H1 (cell line): ENCODE measurements around the gene DNASE1. TPM values are rescaled to one million over a fixed set of nuclear protein-coding genes. Genes with fewer than 3 reads are reported as not detected.

ENCODE experiments used
- CTCF ChIA-PET: fragments of 300-600 bp; sonication (Branson Sonifier 250); formaldehyde crosslinking; loops from one replicate; lab custom pipeline; 2021; ENCODE audit not compliant: partially characterized antibody; lab: Charles Lee
- POLR2A ChIA-PET: fragments of 300-600 bp; sonication (Branson Sonifier 250); formaldehyde crosslinking; loops from one replicate; lab custom pipeline; 2021; ENCODE audit warnings: inconsistent platforms; ENCODE audit not compliant: partially characterized antibody; lab: Charles Lee
- DNase-seq, 2 experiments: peaks; one replicate each; pipeline versions ENCODE4 v3.0.0 to v3.0.0-alpha.2; 2010 to 2022; ENCODE audit warnings: low spot score in 2 of 2, low read depth in 1 of 2, mixed read lengths in 1 of 2
- FAIRE-seq: peaks from 2 replicates; lab custom pipeline; 2011; peaks lifted over from hg19 to GRCh38; lab: Jason Lieb, UNC
- H2AFZ ChIP-seq: 2 replicates; pipeline ENCODE4 v1.8.1; 2012; ENCODE audit warnings: low read length, inconsistent platforms
- H2AK5ac ChIP-seq: 2 replicates; pipeline ENCODE4 v1.6.1; 2013; ENCODE audit warnings: low read depth, low read length
- H2BK120ac ChIP-seq: replicated peaks from 2 replicates; pipeline ENCODE3; 2013; ENCODE audit warnings: low read depth, low read length, inconsistent platforms
- H2BK12ac ChIP-seq: 2 replicates; pipeline ENCODE4 v1.6.1; 2013; ENCODE audit warnings: low read depth, low read length
- H2BK15ac ChIP-seq: 2 replicates; pipeline ENCODE4 v1.6.1; 2013; ENCODE audit warnings: low read length
- H2BK20ac ChIP-seq: 2 replicates; pipeline ENCODE4 v1.6.1; 2013; ENCODE audit warnings: low read length
- H2BK5ac ChIP-seq: 2 replicates; pipeline ENCODE4 v1.6.1; 2013; ENCODE audit warnings: low read depth, low read length
- H3K14ac ChIP-seq: 2 replicates; pipeline ENCODE4 v1.6.1; 2013; ENCODE audit warnings: inconsistent platforms; ENCODE audit not compliant: insufficient read length
- H3K18ac ChIP-seq: 2 replicates; pipeline ENCODE4 v1.6.1; 2013; ENCODE audit warnings: low read length; ENCODE audit errors: extremely low read depth
- H3K23ac ChIP-seq: 2 replicates; pipeline ENCODE4 v1.6.1; 2013; ENCODE audit warnings: inconsistent platforms; ENCODE audit not compliant: insufficient read length
- H3K23me2 ChIP-seq: 2 replicates; pipeline ENCODE4 v1.6.1; 2013; ENCODE audit warnings: low read depth, low read length
- H3K27ac ChIP-seq: 2 replicates; pipeline ENCODE4 v1.6.1; 2011; ENCODE audit warnings: low read depth, low read length, inconsistent platforms
- H3K27me3 ChIP-seq, 4 experiments: replicated peaks in 1 of 4; 1 replicate in 1 of 4; 2 replicates in 3 of 4; pipeline versions ENCODE4 v1.6.1 to v1.8.1; 2011 to 2013; ENCODE audit warnings: low read length in 3 of 4, mild to moderate bottlenecking in 3 of 4, inconsistent platforms in 2 of 4, mixed read lengths in 2 of 4, moderate library complexity in 1 of 4; ENCODE audit not compliant: control insufficient read depth in 3 of 4, insufficient read depth in 3 of 4; ENCODE audit errors: extremely low read depth in 1 of 4
- H3K36me3 ChIP-seq, 4 experiments: 2 replicates each; pipeline versions ENCODE4 v1.6.1 to v1.8.1; 2011 to 2013; ENCODE audit warnings: mild to moderate bottlenecking in 4 of 4, low read length in 3 of 4, moderate library complexity in 2 of 4, control low read depth in 1 of 4, inconsistent platforms in 1 of 4; ENCODE audit not compliant: insufficient read depth in 4 of 4, control insufficient read depth in 2 of 4
- H3K4ac ChIP-seq: replicated peaks from 2 replicates; pipeline ENCODE3; 2013; ENCODE audit warnings: low read length, low read depth, mixed read lengths, inconsistent platforms; ENCODE audit not compliant: insufficient read length
- H3K4me1 ChIP-seq, 4 experiments: replicated peaks in 1 of 4; 1 replicate in 1 of 4; 2 replicates in 3 of 4; pipeline versions ENCODE4 v1.6.1 to v1.8.1; 2011 to 2013; ENCODE audit warnings: low read length in 3 of 4, inconsistent platforms in 2 of 4, mixed read lengths in 1 of 4; ENCODE audit not compliant: insufficient read depth in 4 of 4, control insufficient read depth in 3 of 4
- H3K4me2 ChIP-seq, 2 experiments: 2 replicates each; pipeline versions ENCODE4 v1.6.1 to v1.8.1; 2011 to 2013; ENCODE audit warnings: low read depth in 2 of 2, low read length in 2 of 2, control low read depth in 1 of 2, inconsistent platforms in 1 of 2, mild to moderate bottlenecking in 1 of 2; ENCODE audit not compliant: insufficient read depth in 1 of 2
- H3K4me3 ChIP-seq, 4 experiments: fragments of 200-600, 300-600 bp in 1 of 4; sonication (generic), shearing (Covaris generic), sonication (Bioruptor Twin) in 1 of 4; 2 replicates each; pipeline versions ENCODE4 v1.5.1 to v1.8.1; 2011 to 2016; ENCODE audit warnings: low read length in 4 of 4, low read depth in 3 of 4, control low read depth in 2 of 4, inconsistent platforms in 2 of 4, mild to moderate bottlenecking in 2 of 4, mixed read lengths in 1 of 4, moderate library complexity in 1 of 4; ENCODE audit not compliant: insufficient read depth in 2 of 4; ENCODE audit errors: extremely low read depth in 1 of 4
- H3K56ac ChIP-seq: replicated peaks from 2 replicates; pipeline ENCODE3; 2013; ENCODE audit warnings: low read depth, mild to moderate bottlenecking, mixed read lengths, low read length, inconsistent platforms; ENCODE audit not compliant: insufficient read length
- H3K79me1 ChIP-seq: 2 replicates; pipeline ENCODE4 v1.6.1; 2013; ENCODE audit warnings: low read depth, low read length, control low read depth
- H3K79me2 ChIP-seq, 2 experiments: 2 replicates each; pipeline versions ENCODE4 v1.6.1 to v1.8.1; 2012 to 2013; ENCODE audit warnings: low read length in 2 of 2, mild to moderate bottlenecking in 2 of 2, inconsistent platforms in 1 of 2; ENCODE audit not compliant: insufficient read depth in 2 of 2, control insufficient read depth in 1 of 2
- H3K9ac ChIP-seq, 4 experiments: replicated peaks in 1 of 4; 1 replicate in 1 of 4; 2 replicates in 3 of 4; pipeline versions ENCODE4 v1.6.1 to v1.8.1; 2011 to 2013; ENCODE audit warnings: low read depth in 3 of 4, low read length in 3 of 4, control low read depth in 2 of 4, mild to moderate bottlenecking in 2 of 4, moderate library complexity in 2 of 4, inconsistent platforms in 1 of 4; ENCODE audit errors: extremely low read depth in 1 of 4
- H3K9me3 ChIP-seq, 2 experiments: 2 replicates each; pipeline versions ENCODE4 v1.6.1 to v1.8.1; 2012 to 2013; ENCODE audit warnings: mild to moderate bottlenecking in 2 of 2, moderate library complexity in 2 of 2, control low read depth in 1 of 2, inconsistent platforms in 1 of 2, low read depth in 1 of 2, low read length in 1 of 2, mixed read lengths in 1 of 2; ENCODE audit not compliant: insufficient read depth in 2 of 2
- H4K20me1 ChIP-seq, 2 experiments: replicated peaks in 1 of 2; 2 replicates each; pipeline versions ENCODE3 to v1.8.1; 2011 to 2013; ENCODE audit warnings: inconsistent platforms in 2 of 2, low read length in 2 of 2, mild to moderate bottlenecking in 1 of 2; ENCODE audit not compliant: insufficient read depth in 2 of 2, control insufficient read depth in 1 of 2
- H4K5ac ChIP-seq: 2 replicates; pipeline ENCODE4 v1.6.1; 2013; ENCODE audit warnings: low read length, low read depth, mixed read lengths, inconsistent platforms; ENCODE audit not compliant: insufficient read length
- H4K8ac ChIP-seq: 2 replicates; pipeline ENCODE4 v1.8.0; 2013; ENCODE audit warnings: mild to moderate bottlenecking, moderate library complexity, low read length, inconsistent platforms; ENCODE audit not compliant: insufficient read depth; ENCODE audit errors: extremely low read depth
- H4K91ac ChIP-seq: replicated peaks from 2 replicates; pipeline ENCODE3; 2013; ENCODE audit warnings: low read length, mixed read lengths, inconsistent platforms; ENCODE audit not compliant: insufficient read length
- BACH1 ChIP-seq: IDR thresholded peaks from 2 replicates; pipeline ENCODE4 v1.6.1; 2012; ENCODE audit warnings: low read length, improper control_type of control experiment
- BRCA1 ChIP-seq: IDR thresholded peaks from 2 replicates; pipeline ENCODE4 v1.6.1; 2012; ENCODE audit warnings: low read depth, low read length, improper control_type of control experiment
- CHD2 ChIP-seq: IDR thresholded peaks from 2 replicates; pipeline ENCODE4 v1.6.1; 2012; ENCODE audit warnings: low read length, improper control_type of control experiment
- RBBP5 ChIP-seq: IDR thresholded peaks from 2 replicates; pipeline ENCODE4 v1.7.1; 2012; ENCODE audit warnings: low read depth, mild to moderate bottlenecking, inconsistent platforms, low read length, moderate library complexity, borderline replicate concordance
- SAP30 ChIP-seq: fragments of 300-600 bp; sonication (generic); IDR thresholded peaks from 2 replicates; pipeline ENCODE4 v1.7.1; 2012; ENCODE audit warnings: low read length, moderate library complexity, mild to moderate bottlenecking, inconsistent platforms; ENCODE audit not compliant: insufficient read depth, insufficient replicate concordance
- SUZ12 ChIP-seq: fragments of 200-600 bp; sonication (generic); IDR thresholded peaks from 2 replicates; pipeline ENCODE4 v1.6.1; 2012; ENCODE audit warnings: mild to moderate bottlenecking, inconsistent platforms, low read length, moderate library complexity, mixed read lengths
- WGBS, 2 experiments: shearing (Covaris generic) in 1 of 2; methylation state at CpG; one replicate each; pipeline versions ENCODE4 v1.1.6 to v1.1.7; 2013 to 2015; ENCODE audit warnings: low lambda C conversion rate in 2 of 2, mixed read lengths in 2 of 2, inconsistent platforms in 1 of 2, low coverage in 1 of 2, missing lambda C conversion rate in 1 of 2; ENCODE audit not compliant: insufficient replicate concordance in 2 of 2, insufficient coverage in 1 of 2, insufficient read length in 1 of 2; ENCODE audit errors: extremely low coverage in 1 of 2, missing lambda C conversion rate in 1 of 2; 5-methylcytosine and 5-hydroxymethylcytosine counted together
- polyA plus RNA-seq, 7 experiments: library from polyadenylated mRNA; depleted of rRNA in 3 of 7; stranded (reverse) in 5 of 7; unstranded in 2 of 7; fragments of >200 nt in 5 of 7; fragments of 200-250 nt in 2 of 7; gene quantifications; 1 replicate in 5 of 7; 2 replicates in 1 of 7; 4 replicates in 1 of 7; pipeline versions ENCODE4 v1.2.1 to v1.2.3, GENCODE V29; 2011 to 2013; ENCODE audit warnings: missing spikeins in 2 of 7, mixed read lengths in 2 of 7
- total RNA-seq: library from RNA; stranded (reverse); fragmentation: NEBNext Ultra II Directional; extraction: Animal tissue kit (Norgen Biotek cat#: 25700); gene quantifications from 2 replicates; pipeline ENCODE4 v1.2.1, GENCODE V29; 2021

Gene DNASE1
- total and polyA plus RNA-seq, 2 of the 8 experiments (the other 6 are each of a cell fraction or from before 2014, with no cell fraction given) = 11.5 to 16.7 TPM

- Histone ChIP-seq H3K9ac (no peak overlapping the region), H3K23me2 (no peaks in the 10 kb centered on the region), H4K20me1 (peaks cover 9 to 13% of the 10 kb centered on the region in 2 experiments), H3K4me1 (no peaks in the 10 kb centered on the region), H3K4me2 (no peak overlapping the region), H2AK5ac (no peak overlapping the region), H3K14ac (no peak overlapping the region), H3K4ac (no peak overlapping the region), H2AFZ (no peak overlapping the region), H3K56ac (no peak overlapping the region), H3K9me3 (no peaks in the 10 kb centered on the region), H4K91ac (no peak overlapping the region), H3K4me3 (no peak overlapping the region), H4K5ac (no peak overlapping the region), H2BK20ac (no peak overlapping the region), H3K36me3 (peaks cover 21 to 53% (median 52%) of the 10 kb centered on the region in 4 experiments)
- DNase-seq (no peak), FAIRE-seq (no peak)
- POLR2A ChIA-PET = interaction anchor here (0.6 to 2.3 kb wide), 2 partner anchors 10 to 11 kb away, joined by 3 to 8 read pairs; no protein-coding TSS in a partner anchor
- TF ChIP-seq BACH1 = no peak
- no peak for TF ChIP-seq CHD2
- no peak for TF ChIP-seq SUZ12
- no peak for TF ChIP-seq SAP30
- no peak for TF ChIP-seq BRCA1
- no peak for TF ChIP-seq RBBP5
- TF ChIP-seq, all 59 proteins: peak for 0
- Histone ChIP-seq H3K79me1 (no peaks in the 10 kb centered on the region; the same call in 1 of the 2 replicates), H2BK120ac (no peak overlapping the region), H2BK12ac (no peak overlapping the region), H2BK5ac (no peak overlapping the region; the same call in 1 of the 2 replicates), H2BK15ac (no peak overlapping the region), H3K27me3 (no peaks in the 10 kb centered on the region), H3K79me2 (no peaks in the 10 kb centered on the region), H3K18ac (no peak overlapping the region), H4K8ac (no peak overlapping the region), H3K23ac (no peak overlapping the region), H3K27ac (no peak overlapping the region)
- CTCF ChIA-PET = interaction anchor here (0.8 to 1.9 kb wide), 4 partner anchors 9 to 186 kb away, joined by 3 to 4 read pairs (median 3); no protein-coding TSS in a partner anchor
- WGBS, 2 experiments = 89% methylated on average over 26 of the region's 26 CpGs; no CpG with 5 or more reads in 1 of the 2 experiments
Measured at GRCh38 chr16:3672571-3673041, 18.1 kb downstream of the DNASE1 start.
